Uterus (tissue), 4 donors: Measurements from ENCODE around the gene SLC8A1. TPM values are rescaled to one million over a fixed set of nuclear protein-coding genes. Genes with fewer than 3 reads are reported as not detected.

Experiments used
- DNase-seq, 2 donors: peaks; one replicate each; pipeline ENCODE4 v3.0.0-alpha.2; 2019 to 2020
- H3K27ac ChIP-seq, 2 donors: fragments of 200-600 bp; sonication (generic); 1 replicate in 1 of 2; 2 replicates in 1 of 2; pipeline ENCODE4 v1.5.1; 2016 to 2018
- H3K27me3 ChIP-seq, 2 donors: fragments of 200-600 bp; sonication (generic); one replicate each; pipeline ENCODE4 v1.5.1; 2018 to 2019; ENCODE audit warnings: control low read depth in 1 of 2
- H3K36me3 ChIP-seq, 2 donors: fragments of 200-600 bp; sonication (generic); one replicate each; pipeline ENCODE4 v1.5.1; 2019; ENCODE audit warnings: control low read depth in 1 of 2
- H3K4me1 ChIP-seq, 2 donors: fragments of 200-600 bp; sonication (generic); one replicate each; pipeline ENCODE4 v1.5.1; 2018 to 2019; ENCODE audit warnings: control low read depth in 1 of 2
- H3K4me3 ChIP-seq, 2 donors: fragments of 200-600 bp; sonication (generic); 1 replicate in 1 of 2; 2 replicates in 1 of 2; pipeline ENCODE4 v1.5.1; 2018 to 2019; ENCODE audit warnings: mild to moderate bottlenecking in 1 of 2
- H3K9me3 ChIP-seq, 2 donors: fragments of 200-600 bp; sonication (generic); one replicate each; pipeline ENCODE4 v1.5.1; 2019; ENCODE audit warnings: control low read depth in 1 of 2
- POLR2A ChIP-seq, 2 donors: fragments of 450-650 bp; IDR thresholded peaks; one replicate each; pipeline ENCODE4 v1.6.1; 2016; ENCODE audit warnings: antibody characterized with exemption in 2 of 2, mild to moderate bottlenecking in 1 of 2, moderate library complexity in 1 of 2
- intact Hi-C: fragments of 100-400 bp; cut with DNase I; formaldehyde crosslinking; loops from one replicate; pipeline ENCODE4 v1.15.1; 2023; ENCODE audit warnings: low total_unique reads
- total RNA-seq, 4 donors: library from RNA; depleted of rRNA in 3 of 4; stranded (reverse); fragments of >200 nt in 3 of 4; gene quantifications; one replicate each; pipeline versions ENCODE4 v1.1.0 to v1.2.4, GENCODE V29; 2014 to 2023
- TF ChIP-seq, protein P1 (sequence below), 4 experiments: fragments of 200-600 bp in 2 of 4; fragments of 450-650 bp in 2 of 4; sonication (generic) in 2 of 4; IDR thresholded peaks; one replicate each; pipeline ENCODE4 v1.5.1; 2016 to 2019; ENCODE audit warnings: antibody characterized with exemption in 4 of 4, mild to moderate bottlenecking in 2 of 4, moderate library complexity in 1 of 4
- donor health status: DM: yes; HTN: yes; CAD: no.

SLC8A1 gene
- total RNA-seq, 4 donors from 2014 or later: 61.2 to 257 (median 140) TPM

DNA sequence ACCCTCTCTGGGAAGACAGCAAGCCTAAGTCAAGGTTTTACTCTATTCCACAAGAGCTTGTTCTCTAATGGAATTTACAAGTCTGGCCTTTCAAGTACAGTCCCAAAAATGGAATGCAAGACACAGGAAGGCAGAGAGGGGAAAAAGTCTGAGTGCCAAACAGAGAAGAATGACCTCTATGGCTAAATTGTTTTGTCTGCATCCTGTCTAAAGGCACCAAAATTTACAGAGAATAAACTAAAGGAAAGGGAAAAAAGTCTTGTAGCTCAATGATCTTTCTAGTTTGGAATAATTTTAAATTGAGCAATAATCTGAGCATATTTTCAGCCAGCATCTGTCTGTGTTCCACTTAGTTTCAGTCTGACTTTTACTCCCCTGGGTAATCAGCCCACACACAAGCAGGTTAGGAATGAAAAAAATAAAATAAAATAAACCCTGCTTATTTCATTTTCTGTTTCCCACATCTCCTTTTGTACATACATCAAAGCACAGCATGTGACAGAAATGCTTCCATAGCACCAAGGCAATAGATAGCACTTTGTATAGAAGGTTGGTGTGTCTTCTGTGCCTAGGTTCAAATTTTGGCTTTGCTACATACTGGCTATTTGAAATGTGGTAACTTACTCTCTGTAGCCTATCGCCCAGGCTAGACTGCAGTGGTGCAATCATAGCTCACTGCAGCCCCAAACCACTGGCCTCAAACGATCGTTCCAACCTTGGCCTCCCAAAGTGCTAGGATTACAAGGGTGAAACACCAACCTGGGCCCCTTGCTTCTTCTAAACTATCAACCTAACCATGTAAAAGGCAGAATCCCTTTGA is 105.1 kb downstream of the SLC8A1 start:
- intact Hi-C loops: no loop called here

DNA sequence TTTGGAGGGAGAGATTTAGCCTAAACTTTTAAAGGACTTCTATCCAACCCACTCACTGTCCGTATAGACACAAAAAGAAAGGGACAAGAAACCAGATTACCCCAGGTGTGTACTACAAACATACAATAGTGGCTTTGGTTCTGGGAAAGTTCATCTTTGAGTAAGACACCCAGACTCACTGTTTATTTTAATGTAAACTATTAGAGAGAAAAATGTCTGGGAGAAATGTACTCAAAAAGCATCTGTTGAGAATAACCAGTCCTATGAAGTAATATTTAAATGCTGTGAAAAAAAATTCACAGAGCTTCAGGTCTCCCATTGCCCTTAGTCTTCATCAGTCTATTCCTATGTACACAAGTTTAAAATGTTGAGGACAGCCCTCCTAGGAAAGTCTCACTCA is 107.5 kb downstream of the SLC8A1 start:
- H3K9me3 ChIP-seq: no peaks in the 10 kb centered on the region
- no peaks in the 10 kb centered on the region for H3K27me3 ChIP-seq
- H3K4me3 ChIP-seq: no peak overlapping the region
- TF ChIP-seq, protein P1, sequence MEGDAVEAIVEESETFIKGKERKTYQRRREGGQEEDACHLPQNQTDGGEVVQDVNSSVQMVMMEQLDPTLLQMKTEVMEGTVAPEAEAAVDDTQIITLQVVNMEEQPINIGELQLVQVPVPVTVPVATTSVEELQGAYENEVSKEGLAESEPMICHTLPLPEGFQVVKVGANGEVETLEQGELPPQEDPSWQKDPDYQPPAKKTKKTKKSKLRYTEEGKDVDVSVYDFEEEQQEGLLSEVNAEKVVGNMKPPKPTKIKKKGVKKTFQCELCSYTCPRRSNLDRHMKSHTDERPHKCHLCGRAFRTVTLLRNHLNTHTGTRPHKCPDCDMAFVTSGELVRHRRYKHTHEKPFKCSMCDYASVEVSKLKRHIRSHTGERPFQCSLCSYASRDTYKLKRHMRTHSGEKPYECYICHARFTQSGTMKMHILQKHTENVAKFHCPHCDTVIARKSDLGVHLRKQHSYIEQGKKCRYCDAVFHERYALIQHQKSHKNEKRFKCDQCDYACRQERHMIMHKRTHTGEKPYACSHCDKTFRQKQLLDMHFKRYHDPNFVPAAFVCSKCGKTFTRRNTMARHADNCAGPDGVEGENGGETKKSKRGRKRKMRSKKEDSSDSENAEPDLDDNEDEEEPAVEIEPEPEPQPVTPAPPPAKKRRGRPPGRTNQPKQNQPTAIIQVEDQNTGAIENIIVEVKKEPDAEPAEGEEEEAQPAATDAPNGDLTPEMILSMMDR (IDR thresholded peaks at IDR 0.05): no peak
- TF ChIP-seq POLR2A (IDR thresholded peaks at IDR 0.05): no peak
- no peaks in the 10 kb centered on the region for H3K36me3 ChIP-seq
- peak overlapping the region; percentile 77 to 85 for H3K27ac ChIP-seq
- H3K4me1 ChIP-seq: peaks cover 0 to 16% of the 10 kb centered on the region in 2 donors
- DNase-seq: no peak
- intact Hi-C loops: no loop called here

More for the DNA sequence above, 105.1 kb downstream of the SLC8A1 start:
- TF ChIP-seq, protein P1 (IDR thresholded peaks at IDR 0.05): no peak
- TF ChIP-seq POLR2A (IDR thresholded peaks at IDR 0.05): no peak
- H3K4me3 ChIP-seq: no peak overlapping the region
- peaks cover 0 to 16% of the 10 kb centered on the region in 2 donors for H3K4me1 ChIP-seq
- no peak for DNase-seq
- no peaks in the 10 kb centered on the region for H3K36me3 ChIP-seq
- peak overlapping the region; percentile 77 to 85 for H3K27ac ChIP-seq
- no peaks in the 10 kb centered on the region for H3K9me3 ChIP-seq
- H3K27me3 ChIP-seq: no peaks in the 10 kb centered on the region

DNA sequence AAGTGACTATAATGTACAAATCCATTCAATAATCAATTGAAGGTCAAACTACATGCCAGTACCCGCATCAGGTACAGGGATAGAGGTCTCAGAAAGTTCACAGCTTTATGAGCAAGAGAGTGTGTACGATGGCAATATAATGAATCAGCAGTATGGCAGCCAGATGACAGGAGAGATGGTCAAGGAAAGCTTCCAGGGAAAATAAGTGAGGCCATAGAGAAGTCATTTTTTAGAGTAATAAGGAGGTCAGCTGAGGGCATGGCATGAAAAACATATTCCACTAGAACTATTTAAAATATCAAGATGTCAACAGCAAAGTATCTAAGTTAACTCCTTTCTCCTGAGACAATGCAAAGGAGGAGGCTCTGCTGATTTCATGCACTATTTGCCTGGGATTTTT is 108.0 kb downstream of the SLC8A1 start:
- TF ChIP-seq, protein P1 (IDR thresholded peaks at IDR 0.05): no peak
- no peak for TF ChIP-seq POLR2A (IDR thresholded peaks at IDR 0.05)
- H3K27me3 ChIP-seq: no peaks in the 10 kb centered on the region
- H3K36me3 ChIP-seq: no peaks in the 10 kb centered on the region
- DNase-seq: no peak
- H3K4me1 ChIP-seq: peaks cover 0 to 16% of the 10 kb centered on the region in 2 donors
- intact Hi-C loops: no loop called here
- H3K4me3 ChIP-seq: no peak overlapping the region
- peak overlapping the region in 1 of 2 donors; percentile 85 for H3K27ac ChIP-seq
- no peaks in the 10 kb centered on the region for H3K9me3 ChIP-seq

DNA sequence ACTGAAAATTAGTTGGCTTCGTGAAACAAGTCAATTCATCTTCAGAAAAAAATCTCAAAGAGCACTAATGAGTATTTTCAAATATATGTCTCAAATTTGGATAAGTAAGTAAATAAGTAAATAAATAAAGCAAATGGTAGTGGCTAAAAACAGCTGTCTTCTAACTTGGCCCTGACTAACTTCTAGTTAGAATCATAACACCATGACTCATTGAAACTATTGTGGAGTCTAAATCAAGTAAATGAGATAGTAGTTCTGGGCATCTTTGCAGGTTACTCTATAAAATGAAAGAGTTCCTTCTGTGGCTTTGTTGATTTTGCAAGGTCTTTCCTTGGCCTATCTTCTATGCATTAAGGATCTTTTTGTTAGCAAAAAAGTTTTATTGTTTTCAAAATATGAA is 110.7 kb downstream of the SLC8A1 start:
- TF ChIP-seq POLR2A (IDR thresholded peaks at IDR 0.05): no peak
- TF ChIP-seq, protein P1 (IDR thresholded peaks at IDR 0.05): no peak
- no peak overlapping the region for H3K4me3 ChIP-seq
- DNase-seq: no peak
- no peaks in the 10 kb centered on the region for H3K9me3 ChIP-seq
- H3K4me1 ChIP-seq: peaks cover 0 to 16% of the 10 kb centered on the region in 2 donors
- H3K36me3 ChIP-seq: no peaks in the 10 kb centered on the region
- intact Hi-C loops: no loop called here
- peak overlapping the region; percentile 37 to 80 for H3K27ac ChIP-seq
- no peaks in the 10 kb centered on the region for H3K27me3 ChIP-seq

DNA sequence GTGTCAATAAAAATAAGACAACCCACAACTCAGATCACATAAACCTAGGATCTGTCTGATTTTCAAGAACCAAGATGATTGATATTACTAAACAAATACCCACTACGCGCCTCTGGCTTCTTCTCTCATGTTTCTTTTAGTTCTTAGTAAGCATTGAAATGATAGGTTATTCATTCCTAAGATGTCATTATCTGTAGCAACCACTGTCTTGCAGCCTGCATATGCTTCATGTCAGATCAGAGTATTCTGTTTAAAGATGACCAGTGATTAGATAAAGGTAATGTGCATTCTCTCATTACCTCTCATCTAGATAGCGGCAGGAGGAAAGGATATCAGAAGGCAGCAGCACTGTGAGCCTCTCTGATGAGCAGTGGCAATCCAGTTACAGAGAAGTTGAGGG is 112.9 kb downstream of the SLC8A1 start:
- no peak overlapping the region for H3K27ac ChIP-seq
- H3K4me3 ChIP-seq: no peak overlapping the region
- no peak for DNase-seq
- intact Hi-C loops: no loop called here
- TF ChIP-seq POLR2A (IDR thresholded peaks at IDR 0.05): no peak
- TF ChIP-seq, protein P1 (IDR thresholded peaks at IDR 0.05): no peak
- H3K27me3 ChIP-seq: no peaks in the 10 kb centered on the region
- no peaks in the 10 kb centered on the region for H3K9me3 ChIP-seq
- H3K36me3 ChIP-seq: no peaks in the 10 kb centered on the region
- no peaks in the 10 kb centered on the region for H3K4me1 ChIP-seq
